Activated CD8-positive, alpha-beta T cell treated with anti-CD3 and anti-CD28 coated beads, Interleukin-2, amount 10 ng/mL, durations not matched to agents 7 days and 5 days (primary cell): ENCODE results near the gene ADGRB2. TPM values are rescaled to one million over a fixed set of nuclear protein-coding genes. Genes with fewer than 3 reads are reported as not detected.
A peak's percentile ranks its signal among the peaks of the same experiment; 100 is the strongest.

Source experiments
- ATAC-seq: fragments of 150-1000 bp; cut with Tn5 transposase; one replicate; pipeline ENCODE4 v1.10.0; 2021; ENCODE audit warnings: moderate library complexity
- CTCF ChIA-PET: fragments of 350-600 bp; sonication (Branson Sonifier 250); formaldehyde crosslinking; loops from one replicate; lab custom pipeline; 2021; ENCODE audit warnings: antibody characterized with exemption; lab: Charles Lee
- POLR2A ChIA-PET: fragments of 350-600 bp; sonication (Branson Sonifier 250); formaldehyde crosslinking; loops from one replicate; lab custom pipeline; 2021; ENCODE audit warnings: antibody characterized with exemption; lab: Charles Lee
- DNase-seq: peaks from one replicate; pipeline ENCODE4 v3.0.0-alpha.2; 2020
- H3K27ac Mint-ChIP-seq: one replicate; pipeline ENCODE4 v1.8.0; 2021; ENCODE audit warnings: mild to moderate bottlenecking, mixed read lengths
- H3K27me3 Mint-ChIP-seq: one replicate; pipeline ENCODE4 v1.8.0; 2021; ENCODE audit warnings: low read depth, mixed read lengths
- H3K36me3 Mint-ChIP-seq: one replicate; pipeline ENCODE4 v1.8.0; 2021; ENCODE audit warnings: low read depth, mixed read lengths
- H3K4me1 Mint-ChIP-seq: one replicate; pipeline ENCODE4 v1.8.0; 2021; ENCODE audit warnings: low read depth, mixed read lengths
- H3K4me3 Mint-ChIP-seq: one replicate; pipeline ENCODE4 v1.8.0; 2021; ENCODE audit warnings: mild to moderate bottlenecking, mixed read lengths
- H3K9me3 Mint-ChIP-seq: one replicate; pipeline ENCODE4 v1.8.0; 2022; ENCODE audit warnings: mixed read lengths; ENCODE audit not compliant: insufficient read depth
- total RNA-seq, 2 experiments: library from RNA; stranded (reverse); gene quantifications; one replicate each; pipeline ENCODE4 v1.2.3, GENCODE V29; 2021

Gene ADGRB2
- total RNA-seq, 2 experiments from 2014 or later: 0.05 to 0.37 TPM

DNA sequence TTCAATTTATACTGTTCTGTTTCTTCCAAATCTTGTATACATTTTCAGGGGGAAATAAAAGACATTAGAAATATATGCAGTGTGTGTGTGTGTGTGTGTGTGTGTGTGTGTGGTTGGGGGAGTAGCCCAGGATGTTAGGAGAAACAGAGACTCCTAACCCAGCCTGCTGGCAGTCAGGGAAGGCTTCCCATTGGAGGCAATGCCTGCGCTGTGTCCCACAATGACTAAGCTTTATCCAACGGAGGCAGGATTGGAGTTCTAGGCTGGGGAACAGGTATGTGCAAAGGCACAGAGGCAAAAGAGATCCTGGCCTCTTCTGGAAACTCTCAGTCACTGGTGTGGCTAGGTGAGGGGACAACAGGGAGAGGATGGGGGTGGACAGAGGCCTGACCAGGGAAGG lies 16.5 kb upstream of the ADGRB2 start:
- DNase-seq (no peak), ATAC-seq (no peak)
- Mint-ChIP-seq H3K27ac (no peak overlapping the region), H3K36me3 (no peaks in the 10 kb centered on the region), H3K4me1 (no peaks in the 10 kb centered on the region), H3K27me3 (peaks cover 15% of the 10 kb centered on the region), H3K9me3 (no peaks in the 10 kb centered on the region), H3K4me3 (no peak overlapping the region)
- CTCF ChIA-PET: interaction anchor here (1.7 kb wide), 1 partner anchor 35 kb away, joined by 5 read pairs; no protein-coding TSS in a partner anchor
- POLR2A ChIA-PET: no interaction called here

DNA sequence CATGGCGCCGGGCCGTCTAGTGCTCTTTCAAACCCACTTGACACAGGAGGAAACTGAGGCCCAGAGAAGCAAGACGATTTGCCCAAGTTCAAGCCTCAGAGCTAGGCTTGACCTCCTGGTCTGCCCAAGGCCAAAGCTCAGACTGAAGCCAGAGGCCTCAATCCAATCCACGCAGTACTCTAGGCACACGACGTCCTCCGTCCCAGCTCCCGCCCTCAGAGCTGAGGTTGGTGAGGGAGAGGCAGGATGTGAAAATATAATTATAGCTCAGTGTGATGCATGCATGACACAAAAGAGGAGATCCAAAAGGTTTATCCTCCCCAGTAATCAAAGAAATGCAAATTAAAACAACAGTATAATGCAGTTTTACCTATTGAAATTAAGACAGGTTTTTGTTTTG lies 15.5 kb upstream of the ADGRB2 start:
- ATAC-seq (no peak), DNase-seq (no peak)
- Mint-ChIP-seq H3K27ac (no peak overlapping the region), H3K36me3 (no peaks in the 10 kb centered on the region), H3K27me3 (peaks cover 18% of the 10 kb centered on the region), H3K9me3 (no peaks in the 10 kb centered on the region), H3K4me1 (no peaks in the 10 kb centered on the region), H3K4me3 (no peak overlapping the region)
- ChIA-PET CTCF (interaction anchor here (1.7 to 3.3 kb wide), 2 partner anchors 9 to 34 kb away, joined by 5 to 10 read pairs; no protein-coding TSS in a partner anchor), POLR2A (no interaction called here)

GRCh38 chr1:31778763-31779488 lies 14.8 kb upstream of the ADGRB2 start:
- Mint-ChIP-seq H3K4me3 (no peak overlapping the region), H3K36me3 (no peaks in the 10 kb centered on the region), H3K4me1 (no peaks in the 10 kb centered on the region), H3K27ac (no peak overlapping the region), H3K27me3 (peaks cover 26% of the 10 kb centered on the region), H3K9me3 (no peaks in the 10 kb centered on the region)
- no peak for ATAC-seq
- POLR2A ChIA-PET: no interaction called here
- CTCF ChIA-PET: interaction anchor here (1.7 to 3.3 kb wide), 2 partner anchors 10 to 33 kb away, joined by 5 to 10 read pairs; no protein-coding TSS in a partner anchor
- DNase-seq: no peak

GRCh38 chr1:31776516-31776915 lies 12.4 kb upstream of the ADGRB2 start:
- no peak overlapping the region for H3K4me3 Mint-ChIP-seq
- CTCF ChIA-PET: interaction anchor here (0.7 to 1.2 kb wide), 2 partner anchors 11 to 16 kb away, joined by 3 to 5 read pairs; no protein-coding TSS in a partner anchor
- DNase-seq: no peak
- H3K4me1 Mint-ChIP-seq: peaks cover 16% of the 10 kb centered on the region
- no peak overlapping the region for H3K27ac Mint-ChIP-seq
- no peaks in the 10 kb centered on the region for H3K9me3 Mint-ChIP-seq
- POLR2A ChIA-PET: no interaction called here
- peaks cover 47% of the 10 kb centered on the region for H3K27me3 Mint-ChIP-seq
- ATAC-seq: no peak
- no peaks in the 10 kb centered on the region for H3K36me3 Mint-ChIP-seq

DNA sequence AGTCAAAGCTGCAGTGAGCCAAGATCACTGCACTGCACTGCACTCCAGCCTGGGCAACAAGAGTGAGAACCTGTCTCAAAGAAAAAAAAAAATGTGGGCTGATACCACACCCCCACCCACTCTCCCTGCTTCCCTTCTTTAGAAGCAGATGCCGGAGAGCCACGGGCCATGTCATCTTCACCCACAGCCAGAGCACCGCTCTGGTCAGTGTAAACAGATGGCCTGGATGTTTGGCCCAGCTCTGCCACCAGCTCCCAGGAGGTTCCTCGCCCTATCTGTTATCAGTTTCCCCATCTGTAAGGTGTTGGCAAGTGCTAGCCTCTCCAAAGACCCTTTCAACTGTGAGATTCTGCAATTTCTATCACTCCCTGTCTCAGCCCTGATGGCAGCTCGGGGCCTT lies 11.9 kb upstream of the ADGRB2 start:
- ATAC-seq: no peak
- H3K36me3 Mint-ChIP-seq: no peaks in the 10 kb centered on the region
- H3K9me3 Mint-ChIP-seq: no peaks in the 10 kb centered on the region
- no peak for DNase-seq
- H3K27ac Mint-ChIP-seq: no peak overlapping the region
- peaks cover 51% of the 10 kb centered on the region for H3K27me3 Mint-ChIP-seq
- POLR2A ChIA-PET: no interaction called here
- H3K4me3 Mint-ChIP-seq: no peak overlapping the region
- CTCF ChIA-PET: interaction anchor here (1.3 kb wide), 1 partner anchor 10 kb away, joined by 3 read pairs; no protein-coding TSS in a partner anchor
- peaks cover 18% of the 10 kb centered on the region for H3K4me1 Mint-ChIP-seq

DNA sequence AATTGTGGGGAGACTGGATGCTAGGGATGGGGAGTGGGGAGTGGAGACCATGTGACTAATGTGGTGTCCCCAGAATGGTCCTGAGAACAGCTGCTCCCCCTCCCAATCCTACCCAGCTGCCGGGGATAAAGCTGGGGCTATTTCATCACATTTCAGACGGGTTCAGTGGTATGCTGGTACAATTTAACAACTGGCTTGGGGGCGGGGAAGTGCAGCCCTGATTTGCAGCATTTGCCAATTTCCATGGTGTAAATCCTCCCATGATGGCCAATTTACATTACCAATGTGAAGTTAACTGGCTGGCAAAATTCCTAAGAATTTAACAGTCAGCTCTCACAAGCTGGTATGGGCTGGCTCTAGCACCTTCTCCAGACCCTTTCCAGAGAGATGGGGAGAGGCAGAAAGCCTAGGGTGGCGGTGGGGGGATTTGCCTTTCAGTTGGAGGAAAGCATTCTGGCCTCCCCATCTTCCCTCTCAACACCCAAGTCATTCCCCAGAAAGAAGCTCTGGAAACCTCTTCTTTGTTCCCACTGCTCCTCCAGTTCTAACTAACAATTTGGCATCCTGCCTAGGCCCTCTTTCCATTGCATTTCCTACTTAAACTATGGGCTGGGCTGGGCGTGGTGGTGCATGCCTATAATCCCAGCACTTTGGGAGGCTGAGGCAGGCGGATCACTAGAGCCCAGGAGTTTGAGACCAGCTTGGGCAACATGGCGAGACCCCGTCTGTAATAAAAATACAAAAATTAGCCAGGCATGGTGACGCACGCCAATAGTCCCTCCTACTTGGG lies 11.3 kb upstream of the ADGRB2 start:
- CTCF ChIA-PET: interaction anchor here (1.3 kb wide), 1 partner anchor 10 kb away, joined by 3 read pairs; no protein-coding TSS in a partner anchor
- no peaks in the 10 kb centered on the region for H3K9me3 Mint-ChIP-seq
- ATAC-seq (no peak), DNase-seq (no peak)
- H3K27me3 Mint-ChIP-seq: peaks cover 55% of the 10 kb centered on the region
- no peak overlapping the region for H3K27ac Mint-ChIP-seq
- peaks cover 21% of the 10 kb centered on the region for H3K4me1 Mint-ChIP-seq
- no peak overlapping the region for H3K4me3 Mint-ChIP-seq
- no peaks in the 10 kb centered on the region for H3K36me3 Mint-ChIP-seq
- POLR2A ChIA-PET: no interaction called here

GRCh38 chr1:31774495-31774894 lies 10.4 kb upstream of the ADGRB2 start:
- peaks cover 55% of the 10 kb centered on the region for H3K27me3 Mint-ChIP-seq
- H3K36me3 Mint-ChIP-seq: no peaks in the 10 kb centered on the region
- H3K4me3 Mint-ChIP-seq: no peak overlapping the region
- peaks cover 21% of the 10 kb centered on the region for H3K4me1 Mint-ChIP-seq
- CTCF ChIA-PET: interaction anchor here (1.3 kb wide), 1 partner anchor 9 kb away, joined by 3 read pairs; no protein-coding TSS in a partner anchor
- no peaks in the 10 kb centered on the region for H3K9me3 Mint-ChIP-seq
- POLR2A ChIA-PET: no interaction called here
- no peak for ATAC-seq
- H3K27ac Mint-ChIP-seq: no peak overlapping the region
- DNase-seq: no peak

- peaks cover 22% of the 10 kb centered on the region for H3K4me1 Mint-ChIP-seq
- DNase-seq (no peak), ATAC-seq (no peak)
- no peaks in the 10 kb centered on the region for H3K36me3 Mint-ChIP-seq
- CTCF ChIA-PET: interaction anchor here (1.3 kb wide), 1 partner anchor 28 kb away, joined by 3 read pairs; no protein-coding TSS in a partner anchor
- H3K27ac Mint-ChIP-seq: no peak overlapping the region
- peaks cover 57% of the 10 kb centered on the region for H3K27me3 Mint-ChIP-seq
- H3K4me3 Mint-ChIP-seq: no peak overlapping the region
- POLR2A ChIA-PET: no interaction called here
- no peaks in the 10 kb centered on the region for H3K9me3 Mint-ChIP-seq
Measured at GRCh38 chr1:31773861-31774260, 9.7 kb upstream of the ADGRB2 start.

GRCh38 chr1:31772669-31773248 lies 8.6 kb upstream of the ADGRB2 start:
- Mint-ChIP-seq H3K4me3 (peak overlapping the region; percentile 42), H3K27me3 (peaks cover 60% of the 10 kb centered on the region)

DNA sequence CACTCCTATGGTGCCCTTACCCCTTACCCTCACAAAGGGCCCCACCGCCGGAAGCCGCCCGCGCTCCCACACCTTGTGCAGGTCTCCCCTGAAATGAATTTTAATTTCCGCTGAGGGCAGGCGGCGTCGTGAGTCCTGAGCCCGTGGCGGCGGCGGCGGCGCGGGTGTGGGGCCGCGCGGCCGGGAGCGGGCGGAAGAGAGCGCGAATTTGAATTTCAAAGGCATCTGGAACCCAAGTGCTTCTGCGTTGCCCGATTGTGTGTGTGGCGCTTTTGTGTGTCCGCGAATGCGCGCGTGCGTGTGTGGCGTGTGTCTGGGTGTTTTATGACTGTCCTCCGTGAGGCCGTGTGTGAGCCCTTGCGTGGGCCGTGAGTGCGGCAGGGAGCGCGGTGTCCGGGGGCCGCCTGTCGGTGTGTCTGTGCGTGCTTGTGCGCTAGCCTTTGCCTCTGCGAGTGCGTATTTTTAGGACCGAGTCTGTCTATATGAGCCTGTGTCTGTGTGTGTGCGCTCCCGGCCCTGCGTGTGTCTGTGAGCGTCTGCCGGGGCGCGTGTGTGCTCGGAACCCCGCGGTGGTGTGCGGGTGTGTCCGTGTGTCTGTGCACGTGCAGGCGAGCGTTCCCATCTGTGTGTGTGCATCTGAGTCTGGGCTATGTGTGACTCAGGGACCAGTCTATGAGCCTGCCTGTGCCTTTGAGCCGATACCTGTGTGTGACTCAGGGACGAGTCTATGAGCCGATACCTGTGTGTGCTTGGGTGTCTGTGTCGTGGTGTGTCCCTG lies 7.9 kb upstream of the ADGRB2 start:
- H3K4me1 Mint-ChIP-seq: peaks cover 23% of the 10 kb centered on the region
- CTCF ChIA-PET: interaction anchor here (1.0 to 1.3 kb wide), 2 partner anchors 17 to 26 kb away, joined by 3 read pairs; no protein-coding TSS in a partner anchor
- H3K27me3 Mint-ChIP-seq: peaks cover 60% of the 10 kb centered on the region

More at GRCh38 chr1:31772669-31773248, 8.6 kb upstream of the ADGRB2 start:
- ChIA-PET CTCF (interaction anchor here (1.0 to 1.3 kb wide), 2 partner anchors 16 to 27 kb away, joined by 3 read pairs; no protein-coding TSS in a partner anchor), POLR2A (no interaction called here)
- H3K9me3 Mint-ChIP-seq: no peaks in the 10 kb centered on the region
- ATAC-seq (peak; percentile 50), DNase-seq (no peak)
- peaks cover 23% of the 10 kb centered on the region for H3K4me1 Mint-ChIP-seq
- no peak overlapping the region for H3K27ac Mint-ChIP-seq
- H3K36me3 Mint-ChIP-seq: no peaks in the 10 kb centered on the region

More for the DNA sequence above, 7.9 kb upstream of the ADGRB2 start:
- H3K36me3 Mint-ChIP-seq: no peaks in the 10 kb centered on the region
- POLR2A ChIA-PET: no interaction called here
- H3K4me3 Mint-ChIP-seq: peak overlapping the region; percentile 42
- H3K27ac Mint-ChIP-seq: peak overlapping the region; percentile 26
- ATAC-seq: peak; percentile 49
- peak; percentile 45 for DNase-seq
- H3K9me3 Mint-ChIP-seq: no peaks in the 10 kb centered on the region
